Spleen (tissue), 7 donors: ENCODE data around the gene TPM1.
A peak's percentile ranks its signal among the peaks of the same experiment; 100 is the strongest.

ENCODE experiments used
- POLR2A ChIP-seq, 3 donors: fragments of 450-650 bp; IDR thresholded peaks; one replicate each; pipeline ENCODE4 v1.5.1; 2017; ENCODE audit warnings: antibody characterized with exemption in 3 of 3, mild to moderate bottlenecking in 1 of 3
- POLR2AphosphoS5 ChIP-seq, 3 donors: sonication (generic); formaldehyde crosslinking; IDR thresholded peaks; one replicate each; pipeline ENCODE4 v1.5.1; 2017; ENCODE audit warnings: antibody characterized with exemption in 3 of 3
- TF ChIP-seq, protein P1 (sequence below), 11 experiments: fragments of 200-600 bp in 7 of 11; fragments of 450-650 bp in 4 of 11; sonication (generic) in 4 of 11; IDR thresholded peaks in 8 of 11; conservative IDR thresholded peaks in 3 of 11; 1 replicate in 7 of 11; 2 replicates in 4 of 11; pipeline versions ENCODE4 v1.4.0 to v1.8.0; 2016 to 2021; ENCODE audit warnings: antibody characterized with exemption in 11 of 11, inconsistent platforms in 4 of 11, mild to moderate bottlenecking in 1 of 11
- donor health status: DM: no; HTN: no; CAD: no; lungs with moderate emphysema.
- donor health status: DM: no; HTN: no; CAD: no.
- donor health status: DM: no; HTN: no; CAD: no.

DNA sequence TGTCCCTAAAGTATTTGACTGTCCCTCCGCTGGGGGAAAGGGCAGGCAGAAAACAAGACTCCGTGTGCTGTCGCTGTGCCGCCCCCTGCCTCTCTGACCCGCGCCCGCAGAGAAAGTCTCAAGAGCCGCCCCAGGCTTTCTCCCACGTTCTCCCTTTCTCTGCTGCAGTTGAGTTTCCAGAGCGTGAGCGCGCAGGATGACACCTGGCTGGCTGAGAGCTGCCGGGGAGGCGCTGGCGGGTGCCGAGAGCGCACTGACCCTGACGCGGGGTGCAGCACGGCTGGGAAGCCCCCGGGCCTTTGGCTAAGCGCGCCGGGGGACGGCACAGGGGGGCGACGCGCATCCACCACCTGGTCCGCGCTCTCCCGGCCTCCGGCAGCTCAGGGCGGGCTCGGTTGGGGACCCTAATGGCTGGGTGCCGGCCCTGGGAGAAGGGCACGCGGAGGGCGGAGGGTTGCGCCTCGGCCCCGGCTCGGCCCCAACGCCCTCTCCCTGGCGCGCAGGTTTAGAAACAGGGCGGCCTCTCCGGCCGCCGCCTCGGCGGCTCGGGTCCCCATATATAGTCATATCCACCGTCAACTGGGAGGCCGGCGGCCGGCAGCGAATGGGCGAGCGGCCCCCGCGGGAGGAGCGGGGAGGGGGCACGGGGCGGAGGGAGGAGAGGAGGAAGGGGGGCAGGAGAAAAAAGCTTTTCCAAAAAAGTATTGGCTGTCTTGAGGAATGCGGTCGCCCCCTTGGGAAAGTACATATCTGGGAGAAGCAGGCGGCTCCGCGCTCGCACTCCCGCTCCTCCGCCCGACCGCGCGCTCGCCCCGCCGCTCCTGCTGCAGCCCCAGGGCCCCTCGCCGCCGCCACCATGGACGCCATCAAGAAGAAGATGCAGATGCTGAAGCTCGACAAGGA is at the start of gene TPM1:
- TF ChIP-seq, protein P1, sequence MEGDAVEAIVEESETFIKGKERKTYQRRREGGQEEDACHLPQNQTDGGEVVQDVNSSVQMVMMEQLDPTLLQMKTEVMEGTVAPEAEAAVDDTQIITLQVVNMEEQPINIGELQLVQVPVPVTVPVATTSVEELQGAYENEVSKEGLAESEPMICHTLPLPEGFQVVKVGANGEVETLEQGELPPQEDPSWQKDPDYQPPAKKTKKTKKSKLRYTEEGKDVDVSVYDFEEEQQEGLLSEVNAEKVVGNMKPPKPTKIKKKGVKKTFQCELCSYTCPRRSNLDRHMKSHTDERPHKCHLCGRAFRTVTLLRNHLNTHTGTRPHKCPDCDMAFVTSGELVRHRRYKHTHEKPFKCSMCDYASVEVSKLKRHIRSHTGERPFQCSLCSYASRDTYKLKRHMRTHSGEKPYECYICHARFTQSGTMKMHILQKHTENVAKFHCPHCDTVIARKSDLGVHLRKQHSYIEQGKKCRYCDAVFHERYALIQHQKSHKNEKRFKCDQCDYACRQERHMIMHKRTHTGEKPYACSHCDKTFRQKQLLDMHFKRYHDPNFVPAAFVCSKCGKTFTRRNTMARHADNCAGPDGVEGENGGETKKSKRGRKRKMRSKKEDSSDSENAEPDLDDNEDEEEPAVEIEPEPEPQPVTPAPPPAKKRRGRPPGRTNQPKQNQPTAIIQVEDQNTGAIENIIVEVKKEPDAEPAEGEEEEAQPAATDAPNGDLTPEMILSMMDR (IDR thresholded peaks at IDR 0.05 in 8 of 11, conservative IDR thresholded peaks at IDR 0.05 in 3 of 11), result no peak
- TF ChIP-seq POLR2A (IDR thresholded peaks at IDR 0.05) (peak in 1 of 3 donors; percentile 23), POLR2AphosphoS5 (IDR thresholded peaks at IDR 0.05) (peak; percentile 88 to 91 (median 90))
